ENCODE data around the gene VWDE.
"Not testable (repeated sequence)": the region's sequence is repeated elsewhere in the genome, so short reads cannot be mapped to it uniquely, and the experiment has no call there.

The VWDE gene

GRCh38 chr7:12403287-12404181 lies at the start of gene VWDE:
TSS of gene VWDE (minus strand) at chr7:12403865. CDS start at chr7:12403716, 149 bp downstream.
- peak; percentile 20 for DNase-seq (ENCODE audit: low read depth)

GRCh38 chr7:12453136-12453535 lies 49.5 kb upstream of the VWDE start:
- not testable (repeated sequence) for DNase-seq (ENCODE audit: low read depth)

GRCh38 chr7:12450615-12451014 lies 47.0 kb upstream of the VWDE start:
- DNase-seq (ENCODE audit: low read depth) = no peak

- DNase-seq (ENCODE audit: low read depth) = no peak
Measured at GRCh38 chr7:12444785-12445184, 41.1 kb upstream of the VWDE start.

GRCh38 chr7:12440229-12440628 lies 36.6 kb upstream of the VWDE start:
- no peak for DNase-seq (ENCODE audit: low read depth)

- no peak for DNase-seq (ENCODE audit: low read depth)
Measured at GRCh38 chr7:12436896-12437535, 33.4 kb upstream of the VWDE start.

- DNase-seq (ENCODE audit: low read depth) = no peak
Measured at GRCh38 chr7:12436126-12436525, 32.5 kb upstream of the VWDE start.

- no peak for DNase-seq (ENCODE audit: low read depth)
Measured at GRCh38 chr7:12434012-12434642, 30.5 kb upstream of the VWDE start.

- no peak for DNase-seq (ENCODE audit: low read depth)
Measured at GRCh38 chr7:12431886-12432556, 28.4 kb upstream of the VWDE start.

- DNase-seq (ENCODE audit: low read depth) = no peak
Measured at GRCh38 chr7:12425311-12425710, 21.6 kb upstream of the VWDE start.

- no peak for DNase-seq (ENCODE audit: low read depth)
Measured at GRCh38 chr7:12423997-12424745, 20.5 kb upstream of the VWDE start.

GRCh38 chr7:12423355-12423996 lies 19.8 kb upstream of the VWDE start:
- DNase-seq (ENCODE audit: low read depth) = no peak

GRCh38 chr7:12422554-12423320 lies 19.1 kb upstream of the VWDE start:
- no peak for DNase-seq (ENCODE audit: low read depth)

GRCh38 chr7:12418452-12418851 lies 14.8 kb upstream of the VWDE start:
- DNase-seq (ENCODE audit: low read depth) = no peak

GRCh38 chr7:12415072-12415471 lies 11.4 kb upstream of the VWDE start:
- DNase-seq (ENCODE audit: low read depth) = no peak

- no peak for DNase-seq (ENCODE audit: low read depth)
Measured at GRCh38 chr7:12412407-12412806, 8.7 kb upstream of the VWDE start.

- no peak for DNase-seq (ENCODE audit: low read depth)
Measured at GRCh38 chr7:12410523-12410922, 6.9 kb upstream of the VWDE start.

- no peak for DNase-seq (ENCODE audit: low read depth)
Measured at GRCh38 chr7:12409097-12409711, 5.5 kb upstream of the VWDE start.

GRCh38 chr7:12407652-12408051 lies 4.0 kb upstream of the VWDE start:
- not testable (repeated sequence) for DNase-seq (ENCODE audit: low read depth)

- no peak for DNase-seq (ENCODE audit: low read depth)
Measured at GRCh38 chr7:12402365-12402725, 1.3 kb downstream of the VWDE start.

All from activated T-cell treated with anti-CD3 and anti-CD28 coated beads for 24 hours (primary cell).